ENCODE measurements around the gene USP16. TPM values are rescaled to one million over a fixed set of nuclear protein-coding genes. Genes with fewer than 3 reads are reported as not detected.

The USP16 gene
- total and polyA plus RNA-seq, 2 of the 13 experiments (the other 11 are each of a cell fraction or from before 2014, with no cell fraction given): 16.5 to 46.9 TPM

DNA sequence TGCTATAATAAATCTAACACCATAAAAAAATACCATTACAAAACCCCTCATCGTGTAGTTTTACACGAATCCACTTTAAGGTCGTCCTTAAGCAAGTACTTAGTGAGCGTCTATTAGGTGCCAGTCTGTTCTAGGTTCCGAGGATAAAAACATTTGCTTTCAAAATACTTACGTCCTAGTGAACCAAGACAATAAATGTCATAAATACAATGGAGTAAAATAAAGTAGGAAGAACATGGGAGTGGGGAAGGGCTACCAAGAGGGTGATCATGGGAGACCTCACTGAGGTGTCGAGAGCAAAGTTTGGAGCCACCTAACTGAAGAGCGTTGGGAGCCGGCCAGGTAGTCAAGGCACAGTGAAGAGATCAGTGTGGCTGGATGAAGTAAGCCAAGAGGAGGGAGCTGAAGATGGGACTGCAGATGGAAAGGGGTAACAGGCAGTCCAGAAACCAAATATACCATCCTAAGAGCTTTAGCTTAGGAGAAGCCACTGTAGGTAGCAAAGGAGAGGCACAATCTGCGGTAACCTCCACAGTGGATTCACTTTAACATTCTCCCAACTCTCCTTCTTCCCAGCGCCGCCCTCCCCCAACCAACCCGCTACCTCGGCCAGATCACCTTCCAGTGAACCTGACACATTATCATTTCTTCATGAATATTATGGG, 32.5 kb upstream of the USP16 start (continued):
- no peak for TF ChIP-seq TCF12 (IDR thresholded peaks at IDR 0.05)
- TF ChIP-seq TCF12 (CRISPR knock-in tag; IDR thresholded peaks at IDR 0.05): 0 out of 2 replicates have a peak, but pooled peaks have one; percentile 33
- TF ChIP-seq MAFF (IDR thresholded peaks at IDR 0.05; ENCODE audit: low read depth, low read length): no peak
- peak; percentile 91; the same call in 1 of the 2 replicates for TF ChIP-seq ZNF235 (CRISPR knock-in tag; IDR thresholded peaks at IDR 0.05; ENCODE audit: borderline replicate concordance)
- peak; percentile 17; the same call in 1 of the 2 replicates for TF ChIP-seq ZNF775 (CRISPR knock-in tag; IDR thresholded peaks at IDR 0.05; ENCODE audit: borderline replicate concordance)
- no peak for TF ChIP-seq TAF1 (CRISPR knock-in tag; IDR thresholded peaks at IDR 0.05)

DNA sequence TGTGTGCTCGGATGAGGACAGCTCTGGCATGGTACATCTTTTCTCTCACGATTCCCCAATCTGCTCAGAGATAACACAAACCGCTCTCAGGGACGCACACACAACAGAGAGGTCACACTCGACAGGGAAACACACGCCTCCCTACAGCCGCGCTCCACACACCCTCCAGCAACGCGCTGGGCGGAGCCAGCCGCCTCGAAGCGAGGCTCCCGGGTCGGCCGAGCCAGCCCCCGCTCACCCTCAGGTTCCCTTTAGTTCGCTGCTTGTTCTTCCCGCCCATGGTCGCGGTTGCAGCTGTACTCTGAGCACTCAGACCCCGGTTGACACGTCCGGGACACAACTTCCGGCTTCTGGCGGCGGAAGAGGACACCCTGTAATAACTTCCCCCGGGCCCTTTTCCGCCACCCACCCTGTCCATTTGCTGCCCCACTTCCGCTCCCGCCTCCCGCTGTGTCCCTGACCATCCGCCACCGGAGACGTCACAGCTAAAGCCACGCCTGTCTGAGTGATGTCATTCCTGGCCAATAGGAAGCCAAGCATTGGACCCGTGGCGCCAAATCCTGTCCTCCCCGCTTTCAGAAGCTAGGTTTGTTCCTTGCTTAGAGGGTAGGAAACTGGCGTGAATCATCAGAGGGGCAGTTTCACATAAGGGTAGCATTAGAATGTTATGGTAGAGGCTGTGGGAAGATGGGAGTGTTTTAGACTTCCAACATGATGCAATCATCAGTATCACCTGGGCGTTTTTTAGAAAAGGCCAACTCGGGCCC, 31.8 kb upstream of the USP16 start, which contains the start of gene LTN1:
TSS of gene LTN1 (minus strand) at position 352 of the 767 bp plus-strand sequence. CDS start at position 280, 72 bp downstream.
- H3K9me3 ChIP-seq (ENCODE audit: low read length): no peaks in the 10 kb centered on the region
- DNase-seq (ENCODE audit: low spot score): peak; percentile 97
- peak within 1 kb of the TSS; percentile 89 for H3K9ac ChIP-seq (ENCODE audit: insufficient read depth, low read depth, low read length)
- CTCF ChIA-PET (ENCODE audit: low intra/inter-chr PET ratio, low total read pairs): no interaction called here
- BruUV-seq (replicated peaks): no TSS peak
- intact Hi-C loops (cut with micrococcal nuclease; ENCODE audit: unreplicated experiment) (loop anchor here (1.0 kb wide), 2 partner anchors 10 to 33 kb away; no protein-coding TSS in a partner anchor), in situ Hi-C loops (cut with HindIII; ENCODE audit: extremely low pct_ligation_motif_present, low pct_unique_long_range_greater_than_20kb) (loop anchor here (10.0 kb wide), 1 partner anchor 58 kb away; no protein-coding TSS in a partner anchor)
- H4K20me1 ChIP-seq (ENCODE audit: insufficient read depth, low read length): no peaks in the 10 kb centered on the region
- peak; percentile 97 for ATAC-seq
- H3K4me1 ChIP-seq (ENCODE audit: insufficient read depth, low read length): peaks cover 29% of the 10 kb centered on the region
- H3K27me3 ChIP-seq (ENCODE audit: control insufficient read depth in 1 of 2, insufficient read depth in 2 of 2, low read length in 2 of 2): no peaks in the 10 kb centered on the region; a peak in 1 of 5 replicates
- H3K4me3 ChIP-seq (replicated peaks in 1 of 3; ENCODE audit: insufficient read depth in 1 of 3, low read depth in 2 of 3, low read length in 3 of 3): peak within 1 kb of the TSS; percentile 86 to 92 (median 87)
- peak within 1 kb of the TSS; percentile 82 for H3K27ac ChIP-seq (ENCODE audit: extremely low read length, insufficient read depth, low read length)
- H3K79me2 ChIP-seq (ENCODE audit: insufficient read depth, low read length): peaks cover 42% of the 10 kb centered on the region
- H3K4me2 ChIP-seq (ENCODE audit: low read depth, low read length): peak within 1 kb of the TSS; percentile 87
- POLR2A ChIA-PET: interaction anchor here (0.6 to 3.3 kb wide), 9 partner anchors 8 to 84 kb away, joined by 3 to 100 read pairs (median 7); partner anchors contain the start of genes CCT8, RWDD2B and USP16
- peak; percentile 73 for FAIRE-seq
- H2AFZ ChIP-seq (ENCODE audit: low read length): peak within 1 kb of the TSS; percentile 67
- WGBS (ENCODE audit: low lambda C conversion rate): under 1% methylated on average over 21 of the region's 43 CpGs
- no peaks in the 10 kb centered on the region for H3K36me3 ChIP-seq (replicated peaks in 1 of 2; ENCODE audit: control insufficient read depth in 1 of 2, insufficient read depth in 2 of 2, low read length in 2 of 2)
- TF ChIP-seq, protein P1, sequence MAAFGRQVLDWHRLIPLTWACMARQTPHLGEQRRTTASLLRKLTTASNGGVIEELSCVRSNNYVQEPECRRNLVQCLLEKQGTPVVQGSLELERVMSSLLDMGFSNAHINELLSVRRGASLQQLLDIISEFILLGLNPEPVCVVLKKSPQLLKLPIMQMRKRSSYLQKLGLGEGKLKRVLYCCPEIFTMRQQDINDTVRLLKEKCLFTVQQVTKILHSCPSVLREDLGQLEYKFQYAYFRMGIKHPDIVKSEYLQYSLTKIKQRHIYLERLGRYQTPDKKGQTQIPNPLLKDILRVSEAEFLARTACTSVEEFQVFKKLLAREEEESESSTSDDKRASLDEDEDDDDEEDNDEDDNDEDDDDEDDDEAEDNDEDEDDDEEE (CRISPR knock-in tag; IDR thresholded peaks at IDR 0.05): no peak
- TF ChIP-seq HOXA9 (CRISPR knock-in tag; IDR thresholded peaks at IDR 0.05; ENCODE audit: borderline replicate concordance) (0 out of 2 replicates have a peak, but pooled peaks have one; percentile 23), RXRA (CRISPR knock-in tag; IDR thresholded peaks at IDR 0.05) (peak; percentile 38; the same call in 1 of the 2 replicates), ZNF670 (CRISPR knock-in tag; IDR thresholded peaks at IDR 0.05; ENCODE audit: borderline replicate concordance) (no peak), MED13 (CRISPR knock-in tag; IDR thresholded peaks at IDR 0.05) (peak; percentile 81), ZKSCAN1 (IDR thresholded peaks at IDR 0.05; ENCODE audit: low read length) (peak; percentile 26; the same call in 1 of the 2 replicates), ZNF33B (CRISPR knock-in tag; IDR thresholded peaks at IDR 0.05) (no peak), HOXD1 (CRISPR knock-in tag; IDR thresholded peaks at IDR 0.05) (no peak)
- TF ChIP-seq, protein P2, sequence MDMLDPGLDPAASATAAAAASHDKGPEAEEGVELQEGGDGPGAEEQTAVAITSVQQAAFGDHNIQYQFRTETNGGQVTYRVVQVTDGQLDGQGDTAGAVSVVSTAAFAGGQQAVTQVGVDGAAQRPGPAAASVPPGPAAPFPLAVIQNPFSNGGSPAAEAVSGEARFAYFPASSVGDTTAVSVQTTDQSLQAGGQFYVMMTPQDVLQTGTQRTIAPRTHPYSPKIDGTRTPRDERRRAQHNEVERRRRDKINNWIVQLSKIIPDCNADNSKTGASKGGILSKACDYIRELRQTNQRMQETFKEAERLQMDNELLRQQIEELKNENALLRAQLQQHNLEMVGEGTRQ (IDR thresholded peaks at IDR 0.05; ENCODE audit: low read depth, low read length): peak; percentile 41; the same call in 1 of the 2 replicates
- TF ChIP-seq, protein P2 (CRISPR knock-in tag; IDR thresholded peaks at IDR 0.05; ENCODE audit: borderline replicate concordance): no peak
- TF ChIP-seq, protein P3, sequence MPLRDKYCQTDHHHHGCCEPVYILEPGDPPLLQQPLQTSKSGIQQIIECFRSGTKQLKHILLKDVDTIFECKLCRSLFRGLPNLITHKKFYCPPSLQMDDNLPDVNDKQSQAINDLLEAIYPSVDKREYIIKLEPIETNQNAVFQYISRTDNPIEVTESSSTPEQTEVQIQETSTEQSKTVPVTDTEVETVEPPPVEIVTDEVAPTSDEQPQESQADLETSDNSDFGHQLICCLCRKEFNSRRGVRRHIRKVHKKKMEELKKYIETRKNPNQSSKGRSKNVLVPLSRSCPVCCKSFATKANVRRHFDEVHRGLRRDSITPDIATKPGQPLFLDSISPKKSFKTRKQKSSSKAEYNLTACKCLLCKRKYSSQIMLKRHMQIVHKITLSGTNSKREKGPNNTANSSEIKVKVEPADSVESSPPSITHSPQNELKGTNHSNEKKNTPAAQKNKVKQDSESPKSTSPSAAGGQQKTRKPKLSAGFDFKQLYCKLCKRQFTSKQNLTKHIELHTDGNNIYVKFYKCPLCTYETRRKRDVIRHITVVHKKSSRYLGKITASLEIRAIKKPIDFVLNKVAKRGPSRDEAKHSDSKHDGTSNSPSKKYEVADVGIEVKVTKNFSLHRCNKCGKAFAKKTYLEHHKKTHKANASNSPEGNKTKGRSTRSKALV (CRISPR knock-in tag; IDR thresholded peaks at IDR 0.05): peak; percentile 61; the same call in 1 of the 2 replicates

Measured in HepG2 (cell line).